ENCODE data around the gene ZNF593. TPM values are rescaled to one million over a fixed set of nuclear protein-coding genes. Genes with fewer than 3 reads are reported as not detected.
A peak's percentile ranks its signal among the peaks of the same experiment; 100 is the strongest.

Gene ZNF593
- total RNA-seq, 2 donors from 2014 or later, result 25.2 to 33.0 TPM

- intact Hi-C loops (cut with DNase I), result no loop called here
- no peak overlapping the region for H3K27ac ChIP-seq
- ATAC-seq (no peak), DNase-seq (no peak)
- WGBS, 2 donors, result 60 to 62% methylated on average over 3 to 7 of the region's 7 CpGs
- no peaks in the 10 kb centered on the region for H3K4me1 ChIP-seq
- TF ChIP-seq POLR2A (IDR thresholded peaks at IDR 0.05) (no peak), CTCF (IDR thresholded peaks at IDR 0.05) (no peak)
- H3K27me3 ChIP-seq, result no peaks in the 10 kb centered on the region
- H3K36me3 ChIP-seq (replicated peaks in 1 of 2; ENCODE audit: insufficient read depth in 1 of 2, low read depth in 2 of 2), result peaks cover 0 to 8% of the 10 kb centered on the region in 2 donors
- H3K4me3 ChIP-seq, result no peak overlapping the region
- no peaks in the 10 kb centered on the region for H3K9me3 ChIP-seq
These were observed 20.1 kb downstream of the ZNF593 start for GRCh38 chr1:26189751-26190275.

- Histone ChIP-seq H3K27me3 (no peaks in the 10 kb centered on the region), H3K9me3 (no peaks in the 10 kb centered on the region), H3K4me1 (no peaks in the 10 kb centered on the region), H3K4me3 (no peak within 1 kb of the TSS), H3K27ac (no peak within 1 kb of the TSS), H3K36me3 (replicated peaks in 1 of 2; ENCODE audit: insufficient read depth in 1 of 2, low read depth in 2 of 2) (peaks cover 0 to 8% of the 10 kb centered on the region in 2 donors)
- DNase-seq, result peak in 2 of 4 donors; percentile 11 to 33
- no peak for ATAC-seq
- intact Hi-C loops (cut with DNase I), result no loop called here
- peak in 4 of 7 experiments; percentile 17 to 28 (median 21) for TF ChIP-seq CTCF (IDR thresholded peaks at IDR 0.05)
- TF ChIP-seq POLR2A (IDR thresholded peaks at IDR 0.05), result no peak
- 56 to 57% methylated on average over 14 to 16 of the region's 16 CpGs for WGBS, 2 donors
These were observed 20.8 kb downstream of the ZNF593 start, which contains the start of gene CATSPER4 for GRCh38 chr1:26190373-26190987. TSS of gene CATSPER4 (plus strand) at chr1:26190602. CDS start at chr1:26190628, 26 bp downstream.

GRCh38 chr1:26191739-26192138 lies 22.0 kb downstream of the ZNF593 start:
- ATAC-seq, result no peak
- H3K9me3 ChIP-seq, result no peaks in the 10 kb centered on the region
- H3K4me3 ChIP-seq, result no peak overlapping the region
- H3K36me3 ChIP-seq (replicated peaks in 1 of 2; ENCODE audit: insufficient read depth in 1 of 2, low read depth in 2 of 2), result peaks cover 0 to 3% of the 10 kb centered on the region in 2 donors
- no peak for DNase-seq
- TF ChIP-seq POLR2A (IDR thresholded peaks at IDR 0.05) (no peak), CTCF (IDR thresholded peaks at IDR 0.05) (no peak)
- H3K27ac ChIP-seq, result no peak overlapping the region
- H3K27me3 ChIP-seq, result no peaks in the 10 kb centered on the region
- 36 to 53% methylated on average over 3 of the region's 3 CpGs for WGBS, 2 donors
- no peaks in the 10 kb centered on the region for H3K4me1 ChIP-seq
- intact Hi-C loops (cut with DNase I), result no loop called here

GRCh38 chr1:26195805-26196204 lies 26.1 kb downstream of the ZNF593 start:
- no peak overlapping the region for H3K4me3 ChIP-seq
- H3K9me3 ChIP-seq, result no peaks in the 10 kb centered on the region
- 77 to 89% methylated on average over 3 of the region's 3 CpGs for WGBS, 2 donors
- no peaks in the 10 kb centered on the region for H3K27me3 ChIP-seq
- DNase-seq (no peak), ATAC-seq (no peak)
- intact Hi-C loops (cut with DNase I), result no loop called here
- TF ChIP-seq CTCF (IDR thresholded peaks at IDR 0.05) (no peak), POLR2A (IDR thresholded peaks at IDR 0.05) (no peak)
- no peaks in the 10 kb centered on the region for H3K36me3 ChIP-seq (replicated peaks in 1 of 2; ENCODE audit: insufficient read depth in 1 of 2, low read depth in 2 of 2)
- no peaks in the 10 kb centered on the region for H3K4me1 ChIP-seq
- H3K27ac ChIP-seq, result no peak overlapping the region

- Histone ChIP-seq H3K36me3 (replicated peaks in 1 of 2; ENCODE audit: insufficient read depth in 1 of 2, low read depth in 2 of 2) (no peaks in the 10 kb centered on the region), H3K4me3 (no peak overlapping the region), H3K4me1 (no peaks in the 10 kb centered on the region), H3K9me3 (no peaks in the 10 kb centered on the region), H3K27ac (no peak overlapping the region), H3K27me3 (no peaks in the 10 kb centered on the region)
- intact Hi-C loops (cut with DNase I), result no loop called here
- DNase-seq (no peak), ATAC-seq (no peak)
- TF ChIP-seq POLR2A (IDR thresholded peaks at IDR 0.05), result no peak
- no peak for TF ChIP-seq CTCF (IDR thresholded peaks at IDR 0.05)
- 82 to 100% methylated on average over 2 to 3 of the region's 3 CpGs for WGBS, 2 donors
These were observed 27.6 kb downstream of the ZNF593 start for GRCh38 chr1:26197301-26197700.

Measured in body of pancreas (tissue), 4 donors.